Right lobe of liver (tissue), 4 donors: ENCODE data around the gene ZNF438.

Source experiments
- POLR2A ChIP-seq: fragments of 450-650 bp; IDR thresholded peaks from one replicate; pipeline ENCODE4 v1.6.1; 2017; ENCODE audit warnings: antibody characterized with exemption, mild to moderate bottlenecking
- TF ChIP-seq, protein P1 (sequence below), 4 donors: fragments of 200-600 bp in 3 of 4; fragments of 450-650 bp in 1 of 4; IDR thresholded peaks; one replicate each; pipeline versions ENCODE4 v1.5.1 to v1.8.0; 2016 to 2022; ENCODE audit warnings: antibody characterized with exemption in 4 of 4, mild to moderate bottlenecking in 2 of 4
- donor health status: DM: no; HTN: no; CAD: no.
- donor health status: DM: no; HTN: no; CAD: no.
- donor health status: DM: no; HTN: yes; CAD: no.

DNA sequence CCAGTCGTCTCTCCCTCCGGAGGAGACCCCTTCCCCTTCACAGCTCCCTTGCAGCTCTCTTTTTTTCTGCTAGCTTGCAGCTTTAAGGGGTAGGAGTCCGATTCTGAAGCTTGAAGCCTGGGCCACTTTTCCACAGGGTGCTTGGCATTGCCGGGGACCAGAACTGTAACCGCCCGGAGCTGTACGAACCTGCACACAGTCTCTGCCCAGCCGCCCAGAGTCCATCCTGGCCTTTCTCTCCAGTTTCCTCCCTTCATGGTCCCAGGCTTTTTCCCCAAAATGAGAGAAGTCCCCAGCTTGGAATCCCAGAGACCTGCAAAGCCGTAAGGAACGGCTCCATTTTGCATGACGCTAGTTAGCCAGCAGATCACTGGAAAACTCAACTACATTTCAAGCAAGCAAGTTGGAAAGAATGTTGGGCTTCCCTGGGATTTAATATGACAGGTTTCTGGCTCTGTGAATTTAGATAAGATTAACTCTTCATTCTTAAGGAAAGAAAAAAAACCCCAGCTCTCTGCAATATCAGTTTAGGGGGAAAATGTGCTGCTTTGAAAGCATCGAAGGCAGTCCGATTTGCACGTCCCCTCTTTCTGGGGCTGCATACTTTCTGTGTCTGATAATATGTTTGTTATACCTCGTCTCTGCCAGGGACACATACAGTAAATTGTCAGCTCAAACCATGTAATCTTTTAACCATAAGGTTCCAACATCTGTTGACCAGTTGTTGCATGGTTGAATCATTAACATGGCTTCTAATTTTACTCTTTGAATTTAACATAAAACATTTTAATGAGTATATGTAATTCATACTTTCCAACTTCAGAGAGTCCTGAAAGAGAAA, 212.1 kb downstream of the ZNF438 start:
- no peak for TF ChIP-seq POLR2A
- TF ChIP-seq, protein P1, sequence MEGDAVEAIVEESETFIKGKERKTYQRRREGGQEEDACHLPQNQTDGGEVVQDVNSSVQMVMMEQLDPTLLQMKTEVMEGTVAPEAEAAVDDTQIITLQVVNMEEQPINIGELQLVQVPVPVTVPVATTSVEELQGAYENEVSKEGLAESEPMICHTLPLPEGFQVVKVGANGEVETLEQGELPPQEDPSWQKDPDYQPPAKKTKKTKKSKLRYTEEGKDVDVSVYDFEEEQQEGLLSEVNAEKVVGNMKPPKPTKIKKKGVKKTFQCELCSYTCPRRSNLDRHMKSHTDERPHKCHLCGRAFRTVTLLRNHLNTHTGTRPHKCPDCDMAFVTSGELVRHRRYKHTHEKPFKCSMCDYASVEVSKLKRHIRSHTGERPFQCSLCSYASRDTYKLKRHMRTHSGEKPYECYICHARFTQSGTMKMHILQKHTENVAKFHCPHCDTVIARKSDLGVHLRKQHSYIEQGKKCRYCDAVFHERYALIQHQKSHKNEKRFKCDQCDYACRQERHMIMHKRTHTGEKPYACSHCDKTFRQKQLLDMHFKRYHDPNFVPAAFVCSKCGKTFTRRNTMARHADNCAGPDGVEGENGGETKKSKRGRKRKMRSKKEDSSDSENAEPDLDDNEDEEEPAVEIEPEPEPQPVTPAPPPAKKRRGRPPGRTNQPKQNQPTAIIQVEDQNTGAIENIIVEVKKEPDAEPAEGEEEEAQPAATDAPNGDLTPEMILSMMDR (IDR thresholded peaks at IDR 0.05): no peak
